HepG2 (cell line): ENCODE measurements around the gene SLC7A10. TPM values are rescaled to one million over a fixed set of nuclear protein-coding genes. Genes with fewer than 3 reads are reported as not detected.

Experiments
- ARNT2 ChIP-seq: sonication (generic); formaldehyde crosslinking; IDR thresholded peaks from 2 replicates; pipeline ENCODE4 v1.8.0; 2022; ENCODE audit warnings: mild to moderate bottlenecking, low read depth, missing genetic modification reagents, moderate library complexity
- CAMTA2 ChIP-seq: sonication (generic); formaldehyde crosslinking; IDR thresholded peaks from 2 replicates; pipeline ENCODE4 v1.4.0; 2020; ENCODE audit warnings: mild to moderate bottlenecking, missing genetic modification reagents, borderline replicate concordance
- CCDC6 ChIP-seq: sonication (generic); formaldehyde crosslinking; IDR thresholded peaks from 2 replicates; pipeline ENCODE4 v1.8.1; 2022; ENCODE audit warnings: mild to moderate bottlenecking, missing genetic modification reagents, moderate library complexity
- CHD4 ChIP-seq: fragments of 200-600 bp; sonication (generic); IDR thresholded peaks from 2 replicates; pipeline ENCODE4 v1.7.0; 2017; ENCODE audit warnings: mild to moderate bottlenecking, low read length, borderline replicate concordance
- FOXK1 ChIP-seq: sonication (generic); formaldehyde crosslinking; IDR thresholded peaks from 2 replicates; pipeline ENCODE4 v1.4.0; 2020; ENCODE audit warnings: low read depth, missing genetic modification reagents, borderline replicate concordance
- HIVEP1 ChIP-seq: sonication (generic); formaldehyde crosslinking; IDR thresholded peaks from 2 replicates; pipeline ENCODE4 v1.4.0; 2020; ENCODE audit warnings: mild to moderate bottlenecking, missing genetic modification reagents
- KDM2A ChIP-seq: sonication (generic); formaldehyde crosslinking; IDR thresholded peaks from 2 replicates; pipeline ENCODE4 v1.4.0; 2020; ENCODE audit warnings: low read depth, missing genetic modification reagents, borderline replicate concordance
- NR2F6 ChIP-seq, 2 experiments: IDR thresholded peaks; 2 replicates each; pipeline ENCODE4 v1.6.1; 2016; ENCODE audit warnings: antibody characterized with exemption in 1 of 2, mild to moderate bottlenecking in 1 of 2
- PHF21A ChIP-seq: sonication (generic); formaldehyde crosslinking; IDR thresholded peaks from 2 replicates; pipeline ENCODE4 v1.5.0; 2020; ENCODE audit warnings: mild to moderate bottlenecking, missing genetic modification reagents
- POGZ ChIP-seq: sonication (generic); formaldehyde crosslinking; IDR thresholded peaks from 2 replicates; pipeline ENCODE4 v1.4.0; 2020; ENCODE audit warnings: mild to moderate bottlenecking, missing genetic modification reagents
- PREB ChIP-seq: sonication (generic); formaldehyde crosslinking; IDR thresholded peaks from 2 replicates; pipeline ENCODE4 v1.4.0; 2020; ENCODE audit warnings: missing genetic modification reagents
- RARA ChIP-seq: IDR thresholded peaks from 2 replicates; pipeline ENCODE4 v1.6.1; 2016; ENCODE audit warnings: missing genetic modification reagents, missing compliant biosample characterization
- RARG ChIP-seq: sonication (generic); formaldehyde crosslinking; IDR thresholded peaks from 2 replicates; pipeline ENCODE4 v1.4.0; 2020; ENCODE audit warnings: low read depth, mild to moderate bottlenecking, missing genetic modification reagents
- SMAD1 ChIP-seq: sonication (generic); formaldehyde crosslinking; IDR thresholded peaks from 2 replicates; pipeline ENCODE4 v1.4.0; 2020; ENCODE audit warnings: missing genetic modification reagents, low read depth, mild to moderate bottlenecking, borderline replicate concordance
- SP140L ChIP-seq: sonication (generic); formaldehyde crosslinking; IDR thresholded peaks from 2 replicates; pipeline ENCODE4 v1.4.0; 2020; ENCODE audit warnings: missing genetic modification reagents, borderline replicate concordance
- TBX3 ChIP-seq: fragments of 450-650 bp; IDR thresholded peaks from 2 replicates; pipeline ENCODE4 v1.6.1; 2017; ENCODE audit warnings: antibody characterized with exemption, mild to moderate bottlenecking, inconsistent platforms, borderline replicate concordance
- ZNF207 ChIP-seq: fragments of 450-650 bp; IDR thresholded peaks from 2 replicates; pipeline ENCODE4 v1.6.1; 2016; ENCODE audit warnings: antibody characterized with exemption, borderline replicate concordance
- ZNF563 ChIP-seq: sonication (generic); formaldehyde crosslinking; IDR thresholded peaks from 2 replicates; pipeline ENCODE4 v1.8.0; 2022; ENCODE audit warnings: mild to moderate bottlenecking, moderate library complexity, missing genetic modification reagents
- ZNF7 ChIP-seq: IDR thresholded peaks from 2 replicates; pipeline ENCODE4 v1.6.1; 2016; ENCODE audit warnings: missing biosample characterization, missing genetic modification reagents
- ZNF746 ChIP-seq: sonication (generic); formaldehyde crosslinking; IDR thresholded peaks from 2 replicates; pipeline ENCODE4 v1.8.0; 2022; ENCODE audit warnings: mild to moderate bottlenecking, missing genetic modification reagents
- polyA plus RNA-seq, 8 experiments: library from polyadenylated mRNA; depleted of rRNA in 3 of 8; stranded (reverse) in 7 of 8; unstranded in 1 of 8; fragments of >200 nt; fragmentation: Illumina TruSeq in 4 of 8; extraction: Trizol in 4 of 8; gene quantifications; 2 replicates each; pipeline versions ENCODE4 v1.2.1 to v1.2.3, GENCODE V29; 2011 to 2016; ENCODE audit warnings: low read depth in 4 of 8, missing spikeins in 1 of 8, mixed read lengths in 1 of 8; ENCODE audit not compliant: insufficient read depth in 1 of 8
- total RNA-seq, 5 experiments: library from RNA; depleted of rRNA; stranded (reverse); fragments of >200 nt; fragmentation: Illumina TruSeq; extraction: Trizol; gene quantifications; 2 replicates each; pipeline ENCODE4 v1.2.3, GENCODE V29; 2016; ENCODE audit warnings: low read depth in 1 of 5
- TF ChIP-seq, protein P1 (sequence below): IDR thresholded peaks from 2 replicates; pipeline ENCODE4 v1.6.1; 2016; ENCODE audit warnings: mild to moderate bottlenecking, missing biosample characterization, missing genetic modification reagents
- TF ChIP-seq, protein P2 (sequence below): sonication (generic); formaldehyde crosslinking; IDR thresholded peaks from 2 replicates; pipeline ENCODE4 v1.4.0; 2020; ENCODE audit warnings: missing genetic modification reagents
- TF ChIP-seq, protein P3 (sequence below): sonication (generic); formaldehyde crosslinking; IDR thresholded peaks from 2 replicates; pipeline ENCODE4 v1.4.0; 2020; ENCODE audit warnings: missing genetic modification reagents

SLC7A10 gene
- total and polyA plus RNA-seq, 2 of the 13 experiments (the other 11 are each of a cell fraction or from before 2014, with no cell fraction given), result 1.1 to 2.2 TPM

GRCh38 chr19:33177417-33177979 is 48.2 kb downstream of the SLC7A10 start (continued):
- no peak for TF ChIP-seq ZNF7
- no peak for TF ChIP-seq ZNF207
- TF ChIP-seq CAMTA2 (CRISPR knock-in tag), result no peak
- TF ChIP-seq RARA, result peak; percentile 0; the same call in 1 of the 2 replicates
- TF ChIP-seq, protein P1, sequence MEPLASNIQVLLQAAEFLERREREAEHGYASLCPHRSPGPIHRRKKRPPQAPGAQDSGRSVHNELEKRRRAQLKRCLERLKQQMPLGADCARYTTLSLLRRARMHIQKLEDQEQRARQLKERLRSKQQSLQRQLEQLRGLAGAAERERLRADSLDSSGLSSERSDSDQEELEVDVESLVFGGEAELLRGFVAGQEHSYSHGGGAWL, result no peak
- TF ChIP-seq PREB (CRISPR knock-in tag), result no peak
- TF ChIP-seq KDM2A (CRISPR knock-in tag), result no peak; the same call in 1 of the 2 replicates
- TF ChIP-seq ARNT2, result no peak
- no peak; the same call in 1 of the 2 replicates for TF ChIP-seq HIVEP1
- TF ChIP-seq RARG (CRISPR knock-in tag), result no peak
- TF ChIP-seq TBX3, result no peak
- no peak for TF ChIP-seq PHF21A (CRISPR knock-in tag)
- no peak for TF ChIP-seq NR2F6 (IDR thresholded peaks at IDR 0.05)
- TF ChIP-seq NR2F6 (CRISPR knock-in tag; IDR thresholded peaks at IDR 0.05), result no peak
- no peak for TF ChIP-seq SMAD1
- TF ChIP-seq, protein P2, sequence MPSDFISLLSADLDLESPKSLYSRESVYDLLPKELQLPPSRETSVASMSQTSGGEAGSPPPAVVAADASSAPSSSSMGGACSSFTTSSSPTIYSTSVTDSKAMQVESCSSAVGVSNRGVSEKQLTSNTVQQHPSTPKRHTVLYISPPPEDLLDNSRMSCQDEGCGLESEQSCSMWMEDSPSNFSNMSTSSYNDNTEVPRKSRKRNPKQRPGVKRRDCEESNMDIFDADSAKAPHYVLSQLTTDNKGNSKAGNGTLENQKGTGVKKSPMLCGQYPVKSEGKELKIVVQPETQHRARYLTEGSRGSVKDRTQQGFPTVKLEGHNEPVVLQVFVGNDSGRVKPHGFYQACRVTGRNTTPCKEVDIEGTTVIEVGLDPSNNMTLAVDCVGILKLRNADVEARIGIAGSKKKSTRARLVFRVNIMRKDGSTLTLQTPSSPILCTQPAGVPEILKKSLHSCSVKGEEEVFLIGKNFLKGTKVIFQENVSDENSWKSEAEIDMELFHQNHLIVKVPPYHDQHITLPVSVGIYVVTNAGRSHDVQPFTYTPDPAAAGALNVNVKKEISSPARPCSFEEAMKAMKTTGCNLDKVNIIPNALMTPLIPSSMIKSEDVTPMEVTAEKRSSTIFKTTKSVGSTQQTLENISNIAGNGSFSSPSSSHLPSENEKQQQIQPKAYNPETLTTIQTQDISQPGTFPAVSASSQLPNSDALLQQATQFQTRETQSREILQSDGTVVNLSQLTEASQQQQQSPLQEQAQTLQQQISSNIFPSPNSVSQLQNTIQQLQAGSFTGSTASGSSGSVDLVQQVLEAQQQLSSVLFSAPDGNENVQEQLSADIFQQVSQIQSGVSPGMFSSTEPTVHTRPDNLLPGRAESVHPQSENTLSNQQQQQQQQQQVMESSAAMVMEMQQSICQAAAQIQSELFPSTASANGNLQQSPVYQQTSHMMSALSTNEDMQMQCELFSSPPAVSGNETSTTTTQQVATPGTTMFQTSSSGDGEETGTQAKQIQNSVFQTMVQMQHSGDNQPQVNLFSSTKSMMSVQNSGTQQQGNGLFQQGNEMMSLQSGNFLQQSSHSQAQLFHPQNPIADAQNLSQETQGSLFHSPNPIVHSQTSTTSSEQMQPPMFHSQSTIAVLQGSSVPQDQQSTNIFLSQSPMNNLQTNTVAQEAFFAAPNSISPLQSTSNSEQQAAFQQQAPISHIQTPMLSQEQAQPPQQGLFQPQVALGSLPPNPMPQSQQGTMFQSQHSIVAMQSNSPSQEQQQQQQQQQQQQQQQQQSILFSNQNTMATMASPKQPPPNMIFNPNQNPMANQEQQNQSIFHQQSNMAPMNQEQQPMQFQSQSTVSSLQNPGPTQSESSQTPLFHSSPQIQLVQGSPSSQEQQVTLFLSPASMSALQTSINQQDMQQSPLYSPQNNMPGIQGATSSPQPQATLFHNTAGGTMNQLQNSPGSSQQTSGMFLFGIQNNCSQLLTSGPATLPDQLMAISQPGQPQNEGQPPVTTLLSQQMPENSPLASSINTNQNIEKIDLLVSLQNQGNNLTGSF (CRISPR knock-in tag), result 0 out of 2 replicates have a peak, but pooled peaks have one; percentile 51
- TF ChIP-seq SP140L (CRISPR knock-in tag), result no peak
- TF ChIP-seq ZNF746 (CRISPR knock-in tag), result no peak
- TF ChIP-seq POGZ (CRISPR knock-in tag), result no peak
- TF ChIP-seq FOXK1 (CRISPR knock-in tag), result no peak
- no peak for TF ChIP-seq CCDC6 (CRISPR knock-in tag)
- no peak for TF ChIP-seq ZNF563
- TF ChIP-seq, protein P3, sequence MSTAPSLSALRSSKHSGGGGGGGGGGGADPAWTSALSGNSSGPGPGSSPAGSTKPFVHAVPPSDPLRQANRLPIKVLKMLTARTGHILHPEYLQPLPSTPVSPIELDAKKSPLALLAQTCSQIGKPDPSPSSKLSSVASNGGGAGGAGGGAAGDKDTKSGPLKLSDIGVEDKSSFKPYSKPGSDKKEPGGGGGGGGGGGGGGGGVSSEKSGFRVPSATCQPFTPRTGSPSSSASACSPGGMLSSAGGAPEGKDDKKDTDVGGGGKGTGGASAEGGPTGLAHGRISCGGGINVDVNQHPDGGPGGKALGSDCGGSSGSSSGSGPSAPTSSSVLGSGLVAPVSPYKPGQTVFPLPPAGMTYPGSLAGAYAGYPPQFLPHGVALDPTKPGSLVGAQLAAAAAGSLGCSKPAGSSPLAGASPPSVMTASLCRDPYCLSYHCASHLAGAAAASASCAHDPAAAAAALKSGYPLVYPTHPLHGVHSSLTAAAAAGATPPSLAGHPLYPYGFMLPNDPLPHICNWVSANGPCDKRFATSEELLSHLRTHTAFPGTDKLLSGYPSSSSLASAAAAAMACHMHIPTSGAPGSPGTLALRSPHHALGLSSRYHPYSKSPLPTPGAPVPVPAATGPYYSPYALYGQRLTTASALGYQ (CRISPR knock-in tag), result 0 out of 2 replicates have a peak, but pooled peaks have one; percentile 16
- TF ChIP-seq CHD4, result no peak
